RKO (cell line): Measurements from ENCODE around the gene NCOA3.
A peak's percentile ranks its signal among the peaks of the same experiment; 100 is the strongest.
"Not testable (repeated sequence)": the region's sequence is repeated elsewhere in the genome, so short reads cannot be mapped to it uniquely, and the experiment has no call there.

Source experiments
- DNase-seq: peaks from one replicate; pipeline ENCODE4 v3.0.0-alpha.2; 2016; ENCODE audit warnings: low spot score

The NCOA3 gene

DNA sequence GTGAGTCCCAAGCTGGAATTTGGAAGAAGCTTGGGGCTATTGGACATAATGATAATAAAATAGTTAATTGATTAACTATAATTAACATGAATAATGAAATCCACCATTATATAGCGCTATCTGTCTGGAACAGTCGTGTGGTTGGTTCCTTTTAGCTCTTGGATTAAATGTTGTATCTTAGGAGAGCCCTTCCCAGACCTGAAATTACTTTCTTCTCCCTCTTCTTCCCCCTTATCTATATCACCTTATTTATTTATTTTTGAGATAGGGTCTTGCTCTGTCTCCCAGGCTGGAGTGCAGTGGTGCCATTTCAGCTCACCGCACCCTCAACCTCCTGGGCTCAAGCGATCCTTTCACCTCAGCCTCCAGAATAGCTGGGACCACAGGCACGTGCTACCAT is 64.6 kb downstream of the NCOA3 start:
- no peak for DNase-seq

DNA sequence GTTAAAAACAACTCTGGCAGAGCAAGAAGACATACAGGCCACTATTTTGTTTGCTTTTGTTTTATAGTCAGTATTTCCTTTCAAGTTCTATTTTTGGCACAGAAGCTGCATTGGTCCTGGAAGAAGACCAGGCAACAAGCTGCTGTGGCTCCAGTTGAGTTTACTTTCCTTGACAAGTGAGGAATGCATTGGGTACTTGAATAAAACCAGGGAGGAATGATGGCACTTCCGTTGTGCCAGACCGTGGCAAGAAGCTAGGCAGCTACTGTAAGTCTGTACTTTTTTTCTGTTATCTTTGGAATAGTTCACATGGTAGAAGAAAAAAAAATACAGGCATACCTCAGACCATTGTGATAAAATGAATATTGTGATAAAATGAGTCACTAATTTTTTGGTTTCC is 66.3 kb downstream of the NCOA3 start:
- DNase-seq, result no peak

DNA sequence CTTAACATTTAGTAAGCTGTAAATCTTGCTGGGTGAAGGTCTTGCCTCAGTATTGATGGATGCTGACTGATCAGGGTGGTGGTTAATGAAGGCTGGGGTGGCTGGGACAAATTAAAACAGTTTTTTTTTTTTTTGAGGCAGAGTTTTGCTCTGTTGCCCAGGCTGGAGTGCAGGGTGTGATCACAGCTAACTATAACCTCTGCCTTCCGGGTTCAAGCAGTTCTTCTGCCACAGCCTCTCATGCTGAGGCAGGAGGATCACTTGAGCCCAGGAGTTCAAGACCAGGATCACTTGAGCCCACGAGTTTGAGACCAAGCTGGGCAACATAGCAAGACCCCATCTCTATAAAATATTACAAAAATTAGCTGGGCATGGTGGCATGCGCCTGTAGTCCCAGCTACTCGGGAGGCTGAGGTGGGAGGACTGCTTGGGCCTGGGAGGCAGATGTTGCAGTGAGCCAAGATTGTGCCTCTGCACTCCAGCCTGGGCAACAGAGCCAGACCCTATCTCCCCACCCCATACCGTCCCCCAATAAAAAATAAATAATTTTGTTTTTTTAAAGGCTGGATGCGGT is 67.2 kb downstream of the NCOA3 start:
- no peak for DNase-seq

DNA sequence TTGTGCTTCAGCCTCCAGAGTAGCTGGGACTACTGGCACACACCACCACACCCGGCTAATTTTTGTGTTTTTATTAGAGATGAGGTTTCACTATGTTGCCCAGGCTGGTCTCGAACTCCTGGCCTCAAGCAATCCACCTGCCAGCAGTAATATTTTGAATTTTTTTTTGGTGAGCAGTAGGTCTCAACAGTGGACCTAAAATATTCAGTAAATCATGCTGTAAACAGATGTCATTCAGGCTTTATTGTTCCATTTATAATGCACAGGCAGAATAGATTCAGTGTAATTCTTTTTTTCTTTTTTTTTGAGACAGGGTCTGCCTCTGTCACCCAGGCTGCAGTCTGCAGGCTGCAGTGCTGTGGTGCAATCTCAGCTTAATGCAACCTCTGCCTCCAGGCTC is 69.7 kb downstream of the NCOA3 start:
- DNase-seq, result no peak

DNA sequence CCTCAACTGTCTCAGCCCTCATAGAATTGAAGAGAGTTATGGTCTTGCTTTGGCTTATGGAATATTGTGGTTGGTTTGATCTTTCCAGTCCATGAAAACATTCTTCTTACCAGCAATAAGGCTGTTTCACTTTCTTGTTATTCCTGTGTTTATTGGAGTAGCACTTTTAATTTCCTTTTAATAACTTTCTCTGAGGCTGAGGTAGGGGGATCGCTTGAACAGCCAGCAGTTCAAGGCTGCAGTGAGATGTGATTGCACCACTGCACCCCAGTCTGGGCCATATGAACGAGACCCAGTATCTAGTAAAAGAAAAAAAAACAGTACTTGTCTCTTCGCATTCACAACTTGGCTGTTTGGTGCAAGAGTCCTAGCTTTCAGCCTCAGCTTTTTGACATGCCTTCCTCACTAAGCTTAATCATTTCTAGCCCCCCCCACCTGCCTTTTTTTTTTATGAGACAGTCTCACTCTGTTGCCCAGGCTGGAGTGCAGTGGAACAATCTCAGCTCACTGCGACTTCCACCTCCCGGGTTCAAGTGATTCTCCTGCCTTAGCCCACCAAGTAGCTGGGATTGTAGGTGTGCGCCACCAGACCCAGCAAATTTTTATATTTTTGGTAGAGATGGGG is 70.5 kb downstream of the NCOA3 start:
- DNase-seq, result no peak

DNA sequence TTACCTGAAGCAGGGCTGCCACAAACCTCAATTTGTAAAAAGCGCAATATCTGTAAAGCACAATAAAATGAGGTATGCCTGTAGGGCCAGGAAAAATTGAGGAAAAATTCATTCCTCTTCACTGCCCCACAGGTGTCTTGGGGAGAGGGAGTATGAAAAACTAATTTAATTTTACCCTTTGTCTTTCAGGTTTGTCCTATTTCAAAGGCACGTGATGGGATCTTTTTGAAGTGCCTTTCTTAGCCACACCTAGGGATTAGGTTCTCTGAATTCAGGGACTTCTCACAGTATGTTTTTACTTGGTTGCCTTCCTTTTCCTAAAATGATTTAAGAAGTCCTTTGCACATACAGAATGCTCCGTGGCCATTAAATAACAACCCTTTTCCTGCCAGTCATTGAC is 71.9 kb downstream of the NCOA3 start:
- DNase-seq, result no peak

DNA sequence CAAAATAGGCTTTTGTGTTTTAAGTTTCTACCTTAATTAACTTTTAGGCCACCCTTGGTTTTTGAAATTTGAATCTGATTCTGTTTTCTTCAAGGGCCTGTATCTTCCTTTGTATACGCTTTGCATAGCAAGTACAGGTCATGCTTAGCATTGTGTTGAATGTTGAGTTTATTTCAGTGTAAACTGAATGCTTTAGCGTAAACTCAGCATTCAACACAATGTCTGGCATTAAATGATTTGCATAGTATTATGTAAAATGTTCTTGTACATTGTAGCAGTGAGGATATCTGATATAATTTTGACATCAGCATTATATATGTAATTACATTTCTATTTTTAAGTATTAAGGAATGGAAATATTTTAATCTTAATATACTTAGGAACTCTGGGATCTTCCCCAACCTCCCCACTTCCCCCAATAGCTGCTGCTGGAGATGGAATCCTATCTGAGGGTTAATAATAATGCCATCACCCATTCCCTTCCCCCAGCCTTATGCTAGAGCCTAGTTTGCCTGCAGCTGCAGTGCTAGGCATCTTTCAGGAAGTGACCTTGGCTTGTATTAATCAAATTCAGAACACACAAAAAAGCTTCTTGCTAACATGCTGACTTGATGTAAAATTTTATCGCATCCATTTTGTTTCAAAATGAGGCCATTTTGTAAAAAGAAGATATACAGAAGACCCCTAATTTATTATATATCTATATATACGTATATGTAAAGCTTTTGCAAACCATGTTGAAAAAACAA is 73.1 kb downstream of the NCOA3 start:
- DNase-seq, result peak; percentile 5

DNA sequence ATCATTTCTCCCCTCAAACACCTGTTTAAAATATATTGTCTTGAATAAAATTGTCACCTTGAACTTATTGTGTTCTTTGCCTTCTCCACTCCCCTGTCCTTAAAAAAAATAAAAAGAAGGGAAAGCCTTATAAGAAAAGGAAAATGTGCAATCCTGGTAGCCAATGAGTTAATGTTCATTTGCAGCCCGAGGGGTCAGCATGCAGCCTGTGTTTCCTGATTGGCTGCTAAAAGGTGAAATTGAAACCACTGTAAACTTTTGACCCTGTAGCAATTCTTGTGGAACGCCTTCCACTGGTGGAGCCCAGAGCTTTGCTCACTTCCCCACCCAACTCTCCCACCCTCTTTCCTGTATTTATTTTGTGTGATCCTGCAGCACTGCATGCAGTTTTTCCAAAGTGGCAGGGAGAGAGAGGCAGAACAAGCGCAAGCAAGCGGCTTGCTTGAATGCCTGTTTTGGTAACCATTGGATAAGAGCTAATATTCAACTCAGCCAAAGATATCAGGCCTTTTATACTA is 74.9 kb downstream of the NCOA3 start:
- DNase-seq, result peak; percentile 25

DNA sequence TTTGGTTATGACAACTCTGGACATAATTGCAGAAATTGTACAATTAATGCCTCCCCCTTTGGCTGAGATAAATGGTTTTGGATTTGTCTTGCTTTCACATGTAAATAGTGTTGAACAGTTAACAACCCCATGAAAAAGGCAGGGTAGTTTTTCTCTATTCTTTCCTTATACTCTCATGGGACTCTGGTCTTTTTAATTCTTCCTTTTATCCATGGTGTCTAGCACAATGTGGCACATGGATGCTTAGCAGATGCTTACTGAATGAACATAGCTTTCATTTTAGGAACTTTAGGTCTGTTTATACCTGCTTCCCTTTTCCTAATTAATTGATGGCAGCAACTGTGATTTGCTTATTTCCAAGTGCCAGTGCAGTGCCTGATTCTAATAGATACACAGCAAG is 75.6 kb downstream of the NCOA3 start:
- DNase-seq, result no peak

DNA sequence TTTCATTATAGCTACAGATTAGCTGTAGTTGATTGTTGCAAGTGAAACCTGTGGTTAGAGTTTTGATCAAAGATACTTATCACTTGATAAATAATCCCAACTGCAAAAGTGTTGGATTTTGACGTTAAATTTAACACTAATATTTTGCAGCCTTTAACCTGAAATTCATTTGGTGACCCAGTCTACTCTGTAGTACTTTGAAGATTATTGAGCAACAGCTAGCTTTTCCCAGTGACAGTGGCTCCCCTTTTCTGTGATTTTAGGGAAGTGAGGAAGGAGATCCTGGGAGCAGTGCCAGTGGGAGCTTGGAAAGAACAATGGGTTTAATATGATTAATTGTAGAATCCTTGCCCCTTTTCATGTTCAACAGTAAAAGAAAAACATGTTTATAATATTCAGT is 76.9 kb downstream of the NCOA3 start:
- no peak for DNase-seq

DNA sequence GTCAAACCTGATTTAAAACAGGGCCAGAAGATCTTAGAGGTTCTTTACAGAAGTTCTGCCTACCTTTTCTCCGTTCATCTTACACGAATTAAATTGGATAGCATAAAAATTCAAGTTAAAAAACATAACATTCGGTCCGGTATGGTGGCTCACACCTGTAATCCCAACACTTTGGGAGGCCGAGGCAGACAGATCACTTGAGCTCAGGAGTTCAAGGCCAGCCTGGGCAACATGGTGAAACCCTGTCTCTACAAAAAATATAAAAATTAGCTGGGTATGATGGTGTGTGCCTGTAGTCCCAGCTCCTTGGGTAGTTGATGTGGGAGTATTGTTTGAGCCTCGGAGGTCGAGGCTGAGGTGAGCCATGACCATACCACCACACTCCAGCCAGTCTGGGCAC is 79.0 kb downstream of the NCOA3 start:
- not testable (repeated sequence) for DNase-seq

DNA sequence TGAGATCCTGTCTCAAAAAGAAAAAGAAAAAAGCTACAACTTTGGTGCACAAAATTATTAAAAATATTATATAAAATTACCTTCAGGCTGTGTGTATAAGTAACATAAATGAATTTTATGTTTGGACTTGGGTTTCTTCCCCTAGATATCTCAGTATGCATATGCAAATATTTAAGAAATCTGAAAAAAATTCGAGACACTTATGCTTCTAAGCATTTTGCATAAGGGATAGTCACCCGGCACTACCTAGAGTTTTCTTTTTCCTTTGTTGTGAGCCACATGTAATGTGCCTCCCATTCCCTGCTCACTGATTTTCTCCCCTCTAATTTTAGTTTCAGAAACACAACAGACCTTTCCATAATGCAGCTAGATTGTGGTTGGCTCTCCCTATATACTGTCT is 79.4 kb downstream of the NCOA3 start:
- DNase-seq, result no peak

DNA sequence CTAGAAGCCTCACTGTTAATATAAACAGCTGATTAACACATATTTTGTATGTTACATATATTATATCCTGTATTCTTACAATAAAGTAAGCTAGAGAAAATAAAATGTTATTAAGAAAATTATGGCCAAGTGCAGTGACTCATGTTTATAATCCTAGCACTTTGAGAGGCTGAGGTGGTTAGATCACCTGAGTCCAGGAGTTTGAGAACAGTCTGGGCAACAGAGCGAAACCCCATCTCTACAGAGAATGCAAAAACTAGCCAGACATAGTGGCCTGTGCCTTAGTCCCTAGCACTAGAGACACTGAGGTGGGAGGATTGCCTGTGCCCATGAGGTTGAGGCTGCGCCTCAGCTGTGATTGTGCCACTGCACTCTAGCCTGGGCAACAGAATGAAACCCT is 81.9 kb downstream of the NCOA3 start:
- DNase-seq, result no peak

DNA sequence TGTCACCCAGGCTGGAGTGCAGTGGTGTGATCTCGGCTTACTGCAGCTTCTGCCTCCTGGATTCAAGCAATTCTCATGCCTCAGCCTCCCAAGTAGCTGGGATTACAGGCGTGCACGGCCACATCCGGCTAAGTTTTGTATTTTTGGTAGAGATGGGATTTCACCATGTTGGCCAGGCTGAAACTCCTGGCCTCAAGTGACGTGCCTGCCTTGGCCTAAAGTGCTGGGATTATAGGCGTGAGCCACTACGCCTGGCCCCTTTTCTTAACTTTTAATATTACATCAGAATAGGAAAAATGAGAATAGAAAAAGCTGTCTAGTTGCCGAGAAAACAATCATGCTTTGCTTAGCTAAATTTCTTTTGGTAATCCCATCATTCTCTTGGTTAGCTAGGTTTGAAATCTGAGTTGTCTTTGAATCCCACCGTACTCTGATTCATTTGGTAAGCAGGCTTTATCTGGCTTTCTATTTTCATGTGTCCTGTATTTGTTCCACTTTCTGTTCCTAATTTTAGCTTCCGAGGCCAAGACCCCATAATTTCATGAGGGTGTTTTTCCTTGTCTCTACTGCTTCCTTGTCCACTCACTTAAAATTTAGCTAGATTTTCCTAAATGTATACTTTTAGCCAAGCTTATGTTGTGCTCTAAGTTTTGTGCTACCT is 83.5 kb downstream of the NCOA3 start:
- DNase-seq, result no peak

DNA sequence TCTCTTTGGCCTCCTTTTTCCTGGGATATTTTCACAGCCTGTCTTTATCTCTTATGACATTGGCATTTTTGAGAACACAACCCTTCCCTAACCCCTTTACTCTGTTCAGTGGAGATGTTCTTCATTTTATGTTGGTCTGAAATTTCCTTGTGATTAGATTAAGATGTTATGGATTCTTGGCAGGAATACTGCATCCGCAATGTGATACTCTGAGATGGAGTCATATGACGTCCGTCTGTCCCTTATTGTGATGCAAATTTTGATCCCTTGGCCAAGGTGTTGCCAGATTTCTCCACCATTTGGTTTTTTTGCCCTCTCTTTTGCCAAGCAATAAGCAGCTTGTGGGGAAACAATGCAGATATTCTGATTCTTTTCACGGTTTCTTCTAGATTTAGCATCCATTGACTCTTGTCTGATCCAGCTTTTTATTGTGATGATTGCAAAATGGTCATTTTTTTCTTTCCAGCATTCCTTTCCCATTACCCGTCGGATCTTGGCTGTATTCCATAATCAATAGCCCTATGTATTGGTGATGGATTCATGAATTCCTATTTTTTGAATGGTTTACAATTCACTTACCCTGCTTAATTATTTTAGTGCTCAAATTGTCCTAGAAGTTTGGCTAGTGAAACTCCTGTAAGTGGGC is 85.1 kb downstream of the NCOA3 start:
- DNase-seq, result no peak

DNA sequence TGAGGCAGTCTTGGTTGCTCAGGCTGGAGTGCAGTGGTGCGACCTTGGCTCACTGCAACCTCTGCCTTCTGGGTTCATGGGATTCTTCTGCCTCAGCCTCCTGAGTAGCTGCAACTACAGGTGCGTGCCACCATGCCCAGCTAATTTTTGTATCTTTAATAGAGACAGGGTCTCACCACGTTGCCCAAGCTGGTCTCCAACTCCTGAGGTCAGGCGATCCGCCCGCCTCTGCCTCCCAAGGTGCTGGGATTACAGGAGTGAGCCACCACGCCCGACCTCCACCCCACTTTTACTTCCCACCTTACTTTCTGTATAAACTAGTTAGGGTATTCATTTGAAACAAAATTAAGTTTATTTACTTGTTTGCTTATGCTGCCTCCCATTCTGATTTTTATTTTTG is 86.5 kb downstream of the NCOA3 start:
- DNase-seq, result no peak

DNA sequence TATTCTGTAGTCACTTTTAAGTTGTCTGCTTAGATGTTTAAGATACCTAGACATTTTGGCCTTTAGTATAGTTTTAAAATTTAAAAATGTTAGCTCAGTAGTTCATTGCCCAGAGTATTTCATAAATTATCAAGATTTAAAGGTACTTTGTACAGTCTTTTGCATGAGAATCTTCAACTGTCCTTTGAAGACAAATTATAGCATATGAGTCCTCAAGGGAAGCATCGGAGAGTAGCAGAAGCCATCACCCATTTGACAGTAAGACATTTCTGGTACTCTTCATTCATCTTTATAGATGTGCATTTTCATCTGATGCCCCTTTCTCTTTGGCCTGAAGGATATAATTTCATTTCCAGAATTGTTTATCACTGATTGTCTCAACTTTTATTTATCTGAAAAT is 89.5 kb downstream of the NCOA3 start:
- no peak for DNase-seq

DNA sequence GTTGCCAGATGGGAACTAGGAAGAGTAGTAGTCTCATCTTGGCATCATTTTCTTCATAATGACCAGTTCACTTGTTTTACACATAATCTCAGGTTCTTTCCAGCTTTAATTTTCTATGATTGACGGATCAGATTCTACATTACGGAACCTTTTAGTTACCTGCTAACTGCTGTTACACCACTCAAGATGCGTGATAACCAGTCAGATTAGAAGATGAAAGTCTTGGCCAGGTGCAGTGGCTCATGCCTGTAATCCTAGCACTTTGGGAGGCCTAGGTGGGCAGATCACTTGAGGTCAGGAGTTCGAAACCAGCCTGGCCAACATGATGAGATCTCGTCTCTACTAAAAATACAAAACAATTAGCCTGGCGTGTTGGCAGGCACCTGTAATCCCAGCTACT is 92.5 kb downstream of the NCOA3 start:
- DNase-seq, result no peak

DNA sequence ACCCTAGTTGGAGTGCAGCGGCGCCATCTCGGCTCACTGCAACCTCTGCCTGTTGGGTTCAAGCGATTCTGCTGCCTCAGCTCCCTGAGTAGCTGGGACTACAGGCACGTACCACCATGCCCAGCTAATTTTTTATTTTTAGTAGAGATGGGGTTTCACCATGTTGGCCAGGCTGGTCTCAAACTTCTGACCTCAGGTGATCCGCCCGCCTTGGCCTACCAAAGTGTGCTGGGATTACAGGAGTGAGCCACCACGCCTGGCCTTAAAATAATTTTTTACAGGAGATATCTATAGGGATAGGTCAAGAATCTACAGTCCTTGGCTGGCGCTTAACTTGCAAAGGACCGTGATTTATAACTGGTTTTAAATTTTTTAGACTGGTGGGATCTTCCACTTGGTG is 93.5 kb downstream of the NCOA3 start:
- not testable (repeated sequence) for DNase-seq

DNA sequence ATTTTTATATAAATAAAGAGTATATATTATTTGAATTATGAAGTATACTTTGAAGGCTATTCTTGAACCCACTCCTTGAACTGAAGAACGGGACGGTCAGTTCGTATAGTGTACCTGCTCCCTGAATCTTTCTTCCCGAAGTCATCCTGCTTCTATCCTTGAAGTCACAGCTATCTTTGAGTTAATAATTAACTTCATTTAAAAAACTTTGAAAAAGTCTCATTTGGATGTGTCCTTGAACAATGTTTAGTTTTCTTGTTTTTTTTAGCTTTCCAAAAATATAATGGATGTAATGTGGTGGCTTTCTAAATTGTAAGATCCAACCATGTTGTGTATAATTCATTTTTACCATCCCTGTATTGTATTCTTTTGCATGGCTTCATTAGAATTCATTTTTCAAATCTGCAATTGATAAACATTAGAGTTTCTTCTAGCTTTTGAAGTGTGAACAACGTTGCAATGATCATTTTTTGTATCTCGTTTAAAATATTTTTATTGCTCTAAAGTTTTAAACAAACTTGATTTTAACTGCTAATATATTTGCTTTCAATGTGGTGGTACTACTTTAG is 94.4 kb downstream of the NCOA3 start:
- DNase-seq, result no peak

DNA sequence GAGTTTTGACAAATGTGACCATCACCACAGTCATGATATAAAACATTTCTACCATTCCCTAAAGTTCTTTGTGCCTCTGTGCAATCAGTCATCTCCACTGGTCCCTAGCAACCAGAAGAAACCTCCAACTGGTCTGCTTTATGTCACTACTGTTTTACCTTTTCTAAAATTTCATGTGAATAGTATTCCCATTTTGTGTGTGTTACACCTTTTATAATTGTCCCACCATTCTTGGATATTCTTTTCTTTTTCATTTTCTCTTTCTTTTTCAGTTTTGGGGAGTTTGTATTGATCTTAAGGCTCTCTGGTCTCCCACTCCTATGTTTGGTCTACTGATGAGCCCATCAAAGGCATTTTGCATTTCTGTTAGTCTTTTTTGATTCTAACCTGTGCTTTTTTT is 95.4 kb downstream of the NCOA3 start:
- no peak for DNase-seq
